HEK293T (cell line): Measurements from ENCODE around the gene BACH1.

ENCODE experiments used
- ARNT ChIP-seq: fragments of 450-650 bp; IDR thresholded peaks from 2 replicates; pipeline ENCODE4 v1.6.1; 2017; ENCODE audit warnings: mild to moderate bottlenecking
- CTBP1 ChIP-seq: fragments of 450-650 bp; IDR thresholded peaks from 2 replicates; pipeline ENCODE4 v1.6.1; 2016; ENCODE audit warnings: borderline replicate concordance
- FOXA1 ChIP-seq: fragments of 450-650 bp; IDR thresholded peaks from 2 replicates; pipeline ENCODE4 v1.6.1; 2016; ENCODE audit warnings: mild to moderate bottlenecking
- FOXM1 ChIP-seq: fragments of 450-650 bp; IDR thresholded peaks from 2 replicates; pipeline ENCODE4 v1.6.1; 2017; ENCODE audit warnings: mild to moderate bottlenecking, borderline replicate concordance
- HDGF ChIP-seq: fragments of 450-650 bp; IDR thresholded peaks from 2 replicates; pipeline ENCODE4 v1.6.1; 2017; ENCODE audit warnings: antibody characterized with exemption, borderline replicate concordance
- LEF1 ChIP-seq: fragments of 450-650 bp; IDR thresholded peaks from 2 replicates; pipeline ENCODE4 v1.6.1; 2017; ENCODE audit warnings: mild to moderate bottlenecking, borderline replicate concordance
- NFRKB ChIP-seq: fragments of 450-650 bp; IDR thresholded peaks from 2 replicates; pipeline ENCODE4 v1.6.1; 2016; ENCODE audit warnings: mild to moderate bottlenecking, moderate library complexity
- PKNOX1 ChIP-seq: fragments of 450-650 bp; IDR thresholded peaks from 2 replicates; pipeline ENCODE4 v1.6.1; 2016
- SP1 ChIP-seq: fragments of 450-650 bp; IDR thresholded peaks from 2 replicates; pipeline ENCODE4 v1.6.1; 2017
- SUZ12 ChIP-seq: fragments of 450-650 bp; IDR thresholded peaks from 2 replicates; pipeline ENCODE4 v1.6.1; 2016; ENCODE audit warnings: mild to moderate bottlenecking
- TARDBP ChIP-seq: fragments of 450-650 bp; IDR thresholded peaks from 2 replicates; pipeline ENCODE4 v1.6.1; 2016
- ZNF384 ChIP-seq: fragments of 450-650 bp; IDR thresholded peaks from 2 replicates; pipeline ENCODE4 v1.6.1; 2016

GRCh38 chr21:29305561-29305960 is 6.8 kb downstream of the BACH1 start:
- no peak for TF ChIP-seq FOXM1
- no peak for TF ChIP-seq SUZ12
- no peak for TF ChIP-seq HDGF
- TF ChIP-seq TARDBP: no peak
- no peak for TF ChIP-seq FOXA1
- TF ChIP-seq NFRKB: no peak
- no peak for TF ChIP-seq ZNF384
- TF ChIP-seq PKNOX1: no peak
- TF ChIP-seq LEF1: no peak
- no peak for TF ChIP-seq SP1
- no peak for TF ChIP-seq CTBP1
- TF ChIP-seq ARNT: no peak
